AG10803 (cell line): ENCODE data around the gene SLC2A6.

Source experiments
- DNase-seq: peaks from one replicate; pipeline ENCODE4 v3.0.0; 2010; ENCODE audit warnings: low read depth
- H3K4me3 ChIP-seq: 2 replicates; pipeline ENCODE4 v1.5.1; 2011; ENCODE audit warnings: mild to moderate bottlenecking, low read length, control low read depth
- CTCF ChIP-seq: conservative IDR thresholded peaks from 2 replicates; pipeline ENCODE4 v1.5.1; 2011; ENCODE audit warnings: mild to moderate bottlenecking, low read length, control low read depth, inconsistent platforms

Gene SLC2A6

DNA sequence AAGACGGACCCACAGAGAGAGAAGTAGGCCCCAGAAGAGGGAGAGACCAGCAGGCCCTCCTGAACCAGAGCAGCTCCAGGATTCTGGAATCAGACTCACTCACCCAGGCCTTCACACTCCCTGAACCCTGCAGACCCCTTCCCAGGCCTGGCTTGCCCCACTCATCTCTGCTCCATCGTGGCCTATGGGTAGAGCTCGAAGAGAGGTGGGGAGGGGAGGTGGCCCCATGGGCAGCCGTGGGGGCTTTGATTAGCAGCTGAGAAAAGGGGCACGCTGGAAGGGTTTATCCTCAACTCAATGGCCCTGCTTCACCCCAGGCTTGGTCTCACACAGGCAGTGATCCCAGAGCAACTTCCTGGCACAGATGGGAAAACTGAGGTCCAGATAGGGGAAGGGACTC lies 45.2 kb upstream of the SLC2A6 start:
- no peak overlapping the region for H3K4me3 ChIP-seq
- no peak for DNase-seq
- TF ChIP-seq CTCF: no peak

DNA sequence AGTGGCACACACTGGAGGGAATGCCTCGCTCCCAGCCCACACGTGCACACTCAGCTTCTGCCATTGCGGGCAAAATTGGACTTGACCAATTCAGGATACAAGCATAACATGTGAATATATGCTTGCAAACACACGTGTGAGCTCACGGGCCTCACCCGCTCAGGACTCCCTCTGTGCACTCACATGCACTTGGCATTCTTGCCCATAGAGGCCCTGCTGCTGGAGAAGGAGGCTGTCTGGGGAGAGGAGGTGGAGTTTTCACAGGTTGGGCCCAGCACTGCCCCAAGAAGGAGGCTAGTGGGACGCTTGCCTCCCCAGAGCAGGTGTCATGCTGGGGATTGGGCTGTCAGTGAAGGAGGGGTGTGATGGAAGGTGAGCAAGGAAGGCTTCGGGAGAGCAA lies 44.2 kb upstream of the SLC2A6 start:
- TF ChIP-seq CTCF: no peak
- H3K4me3 ChIP-seq: no peak overlapping the region
- no peak for DNase-seq

DNA sequence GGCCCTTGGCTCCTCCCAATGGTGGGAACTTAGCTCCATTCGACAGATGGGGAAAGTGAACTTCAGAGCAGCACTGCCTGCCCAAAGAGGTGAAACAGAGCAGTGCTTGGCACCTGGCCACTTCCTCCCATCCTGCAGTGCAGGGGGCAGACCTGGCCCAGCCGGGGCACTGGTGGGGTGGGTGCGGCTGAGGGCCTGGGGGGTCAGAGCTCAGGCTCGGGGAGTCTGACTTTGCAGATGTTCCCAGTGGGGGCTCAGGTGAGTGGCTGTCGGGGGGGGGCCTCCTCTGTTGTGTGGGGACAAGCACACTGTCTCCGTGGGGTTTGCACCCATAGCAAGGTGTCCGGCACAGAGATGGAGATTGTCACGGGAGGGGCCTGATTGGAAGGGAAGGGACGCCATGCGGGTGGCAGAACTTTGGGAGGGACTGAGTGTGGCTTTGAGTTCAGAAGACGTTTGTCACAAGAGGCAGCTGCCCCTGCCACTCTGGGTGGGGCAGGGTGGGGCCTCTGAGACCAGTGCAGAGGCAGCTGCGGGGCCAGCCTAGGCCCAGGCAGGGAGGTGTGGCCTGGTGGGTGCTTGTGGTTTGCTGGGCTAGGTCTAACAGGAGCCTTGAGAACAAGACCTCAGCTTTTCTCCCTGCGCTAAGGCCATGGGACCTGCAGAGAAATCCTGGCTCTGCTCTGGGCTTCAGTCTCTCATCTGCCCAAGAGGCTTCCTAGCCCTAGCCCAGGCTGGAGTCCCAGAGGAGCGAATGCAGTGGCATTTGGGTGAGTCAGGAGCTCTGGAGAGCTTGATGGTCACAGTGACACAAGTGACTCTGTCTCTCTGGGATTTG lies 43.4 kb upstream of the SLC2A6 start:
- no peak for DNase-seq
- TF ChIP-seq CTCF: no peak
- no peak overlapping the region for H3K4me3 ChIP-seq

DNA sequence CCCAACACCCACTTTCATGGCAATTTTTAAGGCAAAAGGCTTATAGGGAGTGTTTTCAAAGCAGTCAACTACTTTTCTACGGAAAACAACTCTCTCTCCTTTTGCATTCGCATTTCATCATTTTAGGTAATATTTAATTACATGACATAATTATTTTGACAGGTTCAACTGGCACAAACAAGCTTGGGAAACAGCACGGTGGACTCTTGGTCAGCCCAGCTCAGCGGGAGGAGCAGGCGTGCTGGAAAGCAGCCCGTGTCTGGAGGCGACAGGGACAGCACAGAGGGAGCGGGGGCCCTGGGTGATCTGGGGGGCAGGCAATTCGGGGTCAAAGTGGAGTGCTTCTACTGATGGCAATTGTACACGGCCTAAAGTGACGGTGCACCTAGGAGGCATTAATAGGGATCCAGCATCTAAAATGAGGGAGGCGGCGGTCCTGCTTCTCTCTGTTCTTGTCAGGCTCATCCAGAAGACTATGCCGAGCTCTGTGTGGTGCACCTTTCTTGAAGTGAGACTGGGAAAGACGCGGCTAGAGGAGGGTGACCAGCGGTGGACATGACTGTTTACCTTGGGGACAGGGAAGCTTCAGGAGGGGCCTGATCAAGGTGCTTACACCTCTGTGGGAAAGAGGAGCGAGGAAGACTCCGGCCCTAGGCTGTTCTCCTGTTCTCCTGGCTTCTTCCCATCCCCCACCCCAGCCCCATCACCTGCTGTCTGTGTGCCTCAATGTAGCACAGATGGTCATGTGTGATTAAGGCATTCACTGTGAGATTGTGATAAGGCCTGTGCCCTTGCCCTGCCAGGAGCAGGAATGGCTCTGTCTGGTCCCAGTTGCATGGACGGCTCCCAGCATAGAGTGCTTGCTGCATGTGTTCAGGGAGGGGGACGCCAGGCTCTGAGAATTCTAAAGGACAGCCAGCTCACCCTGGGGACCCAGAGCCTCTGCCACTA lies 42.5 kb upstream of the SLC2A6 start:
- no peak for DNase-seq
- H3K4me3 ChIP-seq: no peak overlapping the region
- TF ChIP-seq CTCF: no peak

DNA sequence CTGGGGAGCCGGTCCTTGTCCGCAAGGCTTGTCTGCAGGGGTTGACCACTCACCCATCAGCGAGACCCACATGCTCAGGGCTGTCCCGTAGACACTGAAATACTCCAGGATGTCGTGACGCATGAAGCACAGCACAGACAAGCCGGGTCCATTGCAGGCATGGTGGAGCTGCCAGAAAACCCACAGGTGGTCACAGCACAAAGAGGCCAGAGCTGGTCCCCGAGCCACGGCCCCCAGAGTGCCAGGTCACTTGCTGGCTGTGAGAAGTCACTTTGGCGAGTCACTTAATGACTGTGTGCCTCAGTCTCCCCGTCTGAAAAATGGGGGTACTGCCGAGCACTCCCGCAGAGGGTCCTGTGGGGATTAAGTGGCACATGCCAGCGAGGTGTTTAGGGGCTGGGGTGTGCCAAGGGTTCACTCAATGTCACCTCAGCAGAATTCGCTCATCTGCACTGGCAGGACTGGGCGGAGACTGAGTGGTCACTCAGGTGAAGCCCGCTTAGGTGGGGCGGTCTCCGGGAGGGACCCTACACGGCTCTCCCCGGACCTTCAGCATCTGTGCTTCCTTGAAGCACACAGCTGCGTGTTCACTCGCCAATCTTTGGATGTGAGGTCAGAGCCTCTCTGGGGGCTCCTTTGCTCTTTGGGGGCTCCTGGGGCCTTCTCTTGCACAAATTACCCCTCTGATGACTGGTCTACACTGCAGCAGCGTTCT lies 41.4 kb upstream of the SLC2A6 start:
- TF ChIP-seq CTCF: no peak
- no peak overlapping the region for H3K4me3 ChIP-seq
- DNase-seq: no peak

GRCh38 chr9:133519693-133520092 lies 40.8 kb upstream of the SLC2A6 start:
- H3K4me3 ChIP-seq: no peak overlapping the region
- no peak for DNase-seq
- TF ChIP-seq CTCF: no peak
